CD4-positive, alpha-beta T cell (primary cell): ENCODE results near the gene PPP1R3F. TPM values are rescaled to one million over a fixed set of nuclear protein-coding genes. Genes with fewer than 3 reads are reported as not detected.

Source experiments
- ATAC-seq: fragments of 200-7000 bp; cut with Tn5 transposase; one replicate; pipeline ENCODE4 v1.10.0; 2022; ENCODE audit warnings: mild to moderate bottlenecking; ENCODE audit not compliant: poor library complexity
- CTCF ChIA-PET: fragments of 350-600 bp; sonication (Branson Sonifier 250); formaldehyde crosslinking; loops from one replicate; lab custom pipeline; 2021; ENCODE audit warnings: antibody characterized with exemption, inconsistent platforms; lab: Charles Lee
- POLR2A ChIA-PET: fragments of 350-600 bp; sonication (Branson Sonifier 250); formaldehyde crosslinking; loops from one replicate; lab custom pipeline; 2021; ENCODE audit warnings: antibody characterized with exemption, inconsistent platforms; lab: Charles Lee
- DNase-seq, 14 experiments: peaks; one replicate each; pipeline ENCODE4 v3.0.0-alpha.2; 2013 to 2020; ENCODE audit warnings: mixed read lengths in 2 of 14
- H3K27ac ChIP-seq, 2 donors: one replicate each; pipeline versions ENCODE4 v1.5.1 to v1.7.0; 2013; ENCODE audit warnings: low read length in 2 of 2, low read depth in 1 of 2, mild to moderate bottlenecking in 1 of 2
- H3K27me3 ChIP-seq, 2 experiments: 1 replicate in 1 of 2; 2 replicates in 1 of 2; pipeline versions ENCODE4 v1.6.1 to v1.7.0; 2013; ENCODE audit warnings: low read length in 2 of 2, control low read depth in 1 of 2, mild to moderate bottlenecking in 1 of 2, moderate library complexity in 1 of 2; ENCODE audit not compliant: insufficient read depth in 2 of 2, control insufficient read depth in 1 of 2
- H3K36me3 ChIP-seq: one replicate; pipeline ENCODE4 v1.6.1; 2013; ENCODE audit warnings: low read length, control low read depth; ENCODE audit not compliant: insufficient read depth
- H3K4me1 ChIP-seq: one replicate; pipeline ENCODE4 v1.6.1; 2013; ENCODE audit warnings: low read length, control low read depth; ENCODE audit not compliant: insufficient read depth
- H3K4me3 ChIP-seq: one replicate; pipeline ENCODE4 v1.5.1; 2013; ENCODE audit warnings: mild to moderate bottlenecking, low read length, moderate library complexity
- H3K9me3 ChIP-seq, 2 experiments: 1 replicate in 1 of 2; 2 replicates in 1 of 2; pipeline versions ENCODE4 v1.6.1 to v1.7.0; 2013; ENCODE audit warnings: low read length in 2 of 2, mild to moderate bottlenecking in 2 of 2, control low read depth in 1 of 2, moderate library complexity in 1 of 2; ENCODE audit not compliant: control insufficient read depth in 1 of 2, insufficient read depth in 1 of 2
- H3K27ac Mint-ChIP-seq: one replicate; pipeline ENCODE4 v1.8.0; 2020; ENCODE audit warnings: mixed read lengths
- H3K27me3 Mint-ChIP-seq: one replicate; pipeline ENCODE4 v1.8.0; 2021; ENCODE audit warnings: mixed read lengths
- H3K36me3 Mint-ChIP-seq: one replicate; pipeline ENCODE4 v1.8.0; 2021; ENCODE audit warnings: low read depth, mixed read lengths
- H3K4me1 Mint-ChIP-seq: one replicate; pipeline ENCODE4 v1.8.0; 2021; ENCODE audit warnings: low read depth, mixed read lengths
- H3K4me3 Mint-ChIP-seq: one replicate; pipeline ENCODE4 v1.8.0; 2020; ENCODE audit warnings: mild to moderate bottlenecking, mixed read lengths
- H3K9me3 Mint-ChIP-seq: one replicate; pipeline ENCODE4 v1.8.0; 2020; ENCODE audit warnings: mixed read lengths
- CTCF ChIP-seq: fragments of 200-600 bp; IDR thresholded peaks from one replicate; pipeline ENCODE4 v1.8.0; 2022; ENCODE audit warnings: antibody characterized with exemption, mild to moderate bottlenecking
- intact Hi-C, 2 experiments: fragments of 100-400 bp; cut with DNase I in 1 of 2; cut with micrococcal nuclease in 1 of 2; formaldehyde crosslinking; loops; one replicate each; pipeline versions ENCODE4 v1.15.1 to v1.9.0; 2023 to 2025; cut with DNase I, micrococcal nuclease
- total RNA-seq, 174 experiments: library from RNA in 2 of 174; stranded (reverse) in 2 of 174; gene quantifications; one replicate each; pipeline ENCODE4 v1.2.3 and lab custom pipeline; 2021 to 2026

Gene PPP1R3F
- total RNA-seq, 2 experiments from 2014 or later: 8.5 to 9.1 TPM

GRCh38 chrX:49249616-49250015, 20.0 kb upstream of the PPP1R3F start:
- Histone ChIP-seq H3K4me1 (no peaks in the 10 kb centered on the region), H3K4me3 (no peak overlapping the region), H3K27ac (no peak overlapping the region), H3K27me3 (no peaks in the 10 kb centered on the region), H3K36me3 (peaks cover 18% of the 10 kb centered on the region), H3K9me3 (no peaks in the 10 kb centered on the region)
- no peak for ATAC-seq
- H3K27me3 Mint-ChIP-seq: no peaks in the 10 kb centered on the region
- no peaks in the 10 kb centered on the region for H3K9me3 Mint-ChIP-seq
- no peak for TF ChIP-seq CTCF
- POLR2A ChIA-PET: interaction anchor here (1.2 kb wide), 1 partner anchor 9 kb away, joined by 4 read pairs; no protein-coding TSS in a partner anchor
- peaks cover 49% of the 10 kb centered on the region for H3K36me3 Mint-ChIP-seq
- H3K4me1 Mint-ChIP-seq: peaks cover 4% of the 10 kb centered on the region
- CTCF ChIA-PET: no interaction called here
- H3K27ac Mint-ChIP-seq: no peak overlapping the region
- no peak overlapping the region for H3K4me3 Mint-ChIP-seq
- intact Hi-C loops: no loop called here
- DNase-seq: no peak

GRCh38 chrX:49250066-49250465, 19.5 kb upstream of the PPP1R3F start:
- intact Hi-C loops: no loop called here
- no peaks in the 10 kb centered on the region for H3K27me3 ChIP-seq
- no peaks in the 10 kb centered on the region for H3K9me3 Mint-ChIP-seq
- H3K27ac Mint-ChIP-seq: no peak overlapping the region
- peaks cover 44% of the 10 kb centered on the region for H3K36me3 Mint-ChIP-seq
- no peak overlapping the region for H3K27ac ChIP-seq
- TF ChIP-seq CTCF: no peak
- ATAC-seq (no peak), DNase-seq (no peak)
- H3K36me3 ChIP-seq: peaks cover 18% of the 10 kb centered on the region
- H3K4me1 Mint-ChIP-seq: peaks cover 4% of the 10 kb centered on the region
- ChIA-PET POLR2A (no interaction called here), CTCF (no interaction called here)
- H3K4me3 ChIP-seq: no peak overlapping the region
- no peaks in the 10 kb centered on the region for H3K4me1 ChIP-seq
- H3K27me3 Mint-ChIP-seq: no peaks in the 10 kb centered on the region
- no peak overlapping the region for H3K4me3 Mint-ChIP-seq
- no peaks in the 10 kb centered on the region for H3K9me3 ChIP-seq

GRCh38 chrX:49250578-49250977, 19.0 kb upstream of the PPP1R3F start:
- H3K27me3 ChIP-seq: no peaks in the 10 kb centered on the region
- H3K9me3 ChIP-seq: no peaks in the 10 kb centered on the region
- no peak overlapping the region for H3K4me3 ChIP-seq
- CTCF ChIA-PET: no interaction called here
- no peaks in the 10 kb centered on the region for H3K27me3 Mint-ChIP-seq
- no peaks in the 10 kb centered on the region for H3K4me1 ChIP-seq
- POLR2A ChIA-PET: no interaction called here
- no peak for TF ChIP-seq CTCF
- peak overlapping the region; percentile 76 for H3K27ac Mint-ChIP-seq
- H3K27ac ChIP-seq: no peak overlapping the region
- no peak overlapping the region for H3K4me3 Mint-ChIP-seq
- peaks cover 4% of the 10 kb centered on the region for H3K4me1 Mint-ChIP-seq
- ATAC-seq: no peak
- peaks cover 18% of the 10 kb centered on the region for H3K36me3 ChIP-seq
- H3K36me3 Mint-ChIP-seq: peaks cover 39% of the 10 kb centered on the region
- no peaks in the 10 kb centered on the region for H3K9me3 Mint-ChIP-seq
- no peak for DNase-seq
- intact Hi-C loops: no loop called here
